ENCODE data around the gene LRCH3. TPM values are rescaled to one million over a fixed set of nuclear protein-coding genes. Genes with fewer than 3 reads are reported as not detected.

LRCH3 gene
- total and polyA plus RNA-seq, 3 donors from 2014 or later = 43.4 to 173 (median 80.2) TPM

DNA sequence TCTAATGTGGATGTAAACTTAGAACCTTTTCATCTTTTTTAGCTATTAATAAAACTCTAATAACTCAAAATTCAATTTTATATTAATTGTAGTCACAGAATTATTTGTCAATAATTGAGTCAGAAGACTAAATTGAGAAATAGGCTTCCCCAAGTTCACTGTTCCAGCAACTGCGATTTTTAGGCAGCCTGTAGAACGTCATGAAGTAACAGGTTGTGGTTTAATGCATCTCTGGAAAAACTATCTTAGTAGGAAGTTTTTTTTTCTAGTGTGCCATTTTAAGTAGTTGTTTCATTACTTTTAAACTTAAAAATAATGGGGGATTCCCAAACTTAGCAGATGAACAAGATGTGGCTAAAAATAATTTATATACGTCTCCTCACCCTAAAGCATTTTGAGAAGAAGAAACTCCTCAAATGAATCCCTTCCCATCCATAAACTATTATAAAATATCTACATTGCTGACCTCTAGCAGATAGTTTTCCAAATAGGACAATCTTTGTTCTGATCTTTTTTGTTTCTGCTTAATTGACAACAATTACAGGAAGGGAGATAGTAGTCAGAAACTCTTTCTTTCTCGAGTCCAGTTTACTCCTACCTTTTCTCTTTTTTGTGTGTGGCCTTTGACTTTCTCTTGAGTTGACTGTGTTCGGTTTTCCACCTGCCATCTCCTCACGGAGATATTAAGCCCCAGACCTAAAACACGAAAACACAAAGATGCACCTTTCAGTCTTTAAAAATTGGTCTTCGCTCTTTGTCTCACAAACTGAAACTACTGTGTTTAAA is 43.1 kb downstream of the LRCH3 start:
- Histone ChIP-seq H3K4me3 (no peak overlapping the region), H3K27ac (no peak overlapping the region), H3K27me3 (no peaks in the 10 kb centered on the region), H3K36me3 (ENCODE audit: low read depth, missing control alignments) (no peaks in the 10 kb centered on the region), H3K9me3 (no peaks in the 10 kb centered on the region), H3K4me1 (no peaks in the 10 kb centered on the region)
- 92 to 94% methylated on average over 8 of the region's 8 CpGs for WGBS, 2 donors
- intact Hi-C loops (cut with DNase I; ENCODE audit: low total_unique reads) = no loop called here
- no peak for TF ChIP-seq POLR2A (IDR thresholded peaks at IDR 0.05)
- TF ChIP-seq, protein P1, sequence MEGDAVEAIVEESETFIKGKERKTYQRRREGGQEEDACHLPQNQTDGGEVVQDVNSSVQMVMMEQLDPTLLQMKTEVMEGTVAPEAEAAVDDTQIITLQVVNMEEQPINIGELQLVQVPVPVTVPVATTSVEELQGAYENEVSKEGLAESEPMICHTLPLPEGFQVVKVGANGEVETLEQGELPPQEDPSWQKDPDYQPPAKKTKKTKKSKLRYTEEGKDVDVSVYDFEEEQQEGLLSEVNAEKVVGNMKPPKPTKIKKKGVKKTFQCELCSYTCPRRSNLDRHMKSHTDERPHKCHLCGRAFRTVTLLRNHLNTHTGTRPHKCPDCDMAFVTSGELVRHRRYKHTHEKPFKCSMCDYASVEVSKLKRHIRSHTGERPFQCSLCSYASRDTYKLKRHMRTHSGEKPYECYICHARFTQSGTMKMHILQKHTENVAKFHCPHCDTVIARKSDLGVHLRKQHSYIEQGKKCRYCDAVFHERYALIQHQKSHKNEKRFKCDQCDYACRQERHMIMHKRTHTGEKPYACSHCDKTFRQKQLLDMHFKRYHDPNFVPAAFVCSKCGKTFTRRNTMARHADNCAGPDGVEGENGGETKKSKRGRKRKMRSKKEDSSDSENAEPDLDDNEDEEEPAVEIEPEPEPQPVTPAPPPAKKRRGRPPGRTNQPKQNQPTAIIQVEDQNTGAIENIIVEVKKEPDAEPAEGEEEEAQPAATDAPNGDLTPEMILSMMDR (IDR thresholded peaks at IDR 0.05) = no peak
- DNase-seq = no peak

DNA sequence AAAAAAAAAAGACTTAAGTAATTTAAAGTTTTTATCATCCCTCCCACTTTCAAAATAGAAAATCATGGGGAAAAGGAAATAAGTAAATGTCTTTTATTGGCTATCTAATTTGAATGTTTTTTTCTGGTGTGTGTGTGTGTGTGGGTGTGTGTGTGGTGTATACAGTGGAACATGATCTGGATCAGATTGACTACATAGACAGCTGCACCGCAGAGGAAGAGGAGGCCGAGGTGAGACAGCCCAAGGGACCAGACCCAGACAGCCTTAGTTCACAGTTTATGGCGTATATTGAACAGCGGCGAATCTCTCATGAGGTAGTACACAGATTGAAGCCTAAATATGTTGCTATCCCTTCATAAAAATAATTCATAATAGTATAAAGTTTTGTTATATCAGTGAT is 44.5 kb downstream of the LRCH3 start:
- TF ChIP-seq, protein P1 (IDR thresholded peaks at IDR 0.05) = no peak
- no peak for TF ChIP-seq POLR2A (IDR thresholded peaks at IDR 0.05)
- Histone ChIP-seq H3K36me3 (ENCODE audit: low read depth, missing control alignments) (no peaks in the 10 kb centered on the region), H3K27ac (no peak overlapping the region), H3K4me3 (no peak overlapping the region), H3K4me1 (no peaks in the 10 kb centered on the region), H3K27me3 (no peaks in the 10 kb centered on the region), H3K9me3 (no peaks in the 10 kb centered on the region)
- intact Hi-C loops (cut with DNase I; ENCODE audit: low total_unique reads) = no loop called here
- WGBS, 2 donors = 94 to 97% methylated on average over 5 of the region's 5 CpGs
- no peak for DNase-seq

DNA sequence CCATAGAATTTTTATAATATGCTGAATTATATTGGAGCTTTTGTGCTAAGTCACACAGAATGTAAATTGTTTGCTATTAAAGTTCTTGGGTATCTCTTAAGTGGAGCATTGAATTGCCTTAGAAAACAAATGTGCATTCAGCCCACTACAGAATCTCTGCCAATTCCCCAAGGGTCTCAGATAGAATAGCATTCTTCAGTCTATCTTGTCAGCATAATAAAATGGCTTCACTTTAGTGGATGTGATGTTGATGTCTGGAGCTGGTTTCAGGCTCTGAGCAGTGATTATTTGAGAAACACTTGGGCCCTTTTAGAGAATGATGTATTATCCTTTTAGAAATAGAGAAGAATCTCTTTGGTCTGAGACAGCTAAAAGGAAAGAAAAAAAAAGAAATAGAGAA is 45.2 kb downstream of the LRCH3 start:
- Histone ChIP-seq H3K4me1 (no peaks in the 10 kb centered on the region), H3K4me3 (no peak overlapping the region), H3K27me3 (no peaks in the 10 kb centered on the region), H3K27ac (no peak overlapping the region), H3K9me3 (no peaks in the 10 kb centered on the region), H3K36me3 (ENCODE audit: low read depth, missing control alignments) (no peaks in the 10 kb centered on the region)
- TF ChIP-seq, protein P1 (IDR thresholded peaks at IDR 0.05) = no peak
- TF ChIP-seq POLR2A (IDR thresholded peaks at IDR 0.05) = no peak
- DNase-seq = no peak
- intact Hi-C loops (cut with DNase I; ENCODE audit: low total_unique reads) = no loop called here

DNA sequence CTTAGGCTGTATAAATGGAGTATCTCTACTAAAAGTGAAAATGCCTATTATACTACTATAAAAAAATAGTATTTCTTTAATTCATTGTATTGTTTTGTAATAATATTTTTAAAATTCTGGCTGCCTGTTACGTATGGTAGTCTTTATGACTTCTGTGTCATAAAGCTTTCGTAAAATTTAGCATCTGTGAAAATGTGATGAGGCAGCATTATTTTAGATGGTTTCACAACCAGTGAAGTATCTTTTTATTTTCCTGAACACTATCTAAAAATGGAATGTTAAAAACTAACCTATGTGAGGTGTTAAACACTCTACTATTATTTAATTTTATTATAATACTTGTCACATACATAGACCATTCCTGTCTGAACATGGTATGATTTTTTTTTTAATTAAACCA is 46.2 kb downstream of the LRCH3 start:
- DNase-seq = no peak
- no peak overlapping the region for H3K4me3 ChIP-seq
- TF ChIP-seq POLR2A (IDR thresholded peaks at IDR 0.05) = no peak
- TF ChIP-seq, protein P1 (IDR thresholded peaks at IDR 0.05) = no peak
- no peaks in the 10 kb centered on the region for H3K9me3 ChIP-seq
- no peaks in the 10 kb centered on the region for H3K27me3 ChIP-seq
- H3K27ac ChIP-seq = no peak overlapping the region
- WGBS, 2 donors = 95 to 99% methylated on average over 2 of the region's 2 CpGs
- no peaks in the 10 kb centered on the region for H3K4me1 ChIP-seq
- intact Hi-C loops (cut with DNase I; ENCODE audit: low total_unique reads) = no loop called here
- H3K36me3 ChIP-seq (ENCODE audit: low read depth, missing control alignments) = no peaks in the 10 kb centered on the region

DNA sequence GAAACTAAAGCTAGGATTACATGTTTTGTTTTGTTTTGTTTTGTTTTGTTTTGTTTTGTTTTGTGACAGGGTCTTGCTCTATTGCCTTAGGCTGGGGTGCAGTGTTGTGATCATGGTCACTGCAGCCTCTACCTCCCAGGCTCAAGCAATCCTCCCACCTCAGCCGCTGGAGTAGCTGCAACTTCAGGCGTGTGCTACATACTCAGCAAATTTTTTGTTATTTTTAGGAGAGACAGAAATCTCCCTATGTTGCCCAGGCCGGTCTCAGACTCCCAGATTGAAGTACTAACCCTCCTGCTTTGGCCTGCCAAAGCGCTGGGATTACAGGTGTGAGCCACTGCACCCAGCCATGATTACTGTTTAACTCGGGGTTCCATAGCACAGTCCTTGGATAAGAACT is 50.7 kb downstream of the LRCH3 start:
- Histone ChIP-seq H3K9me3 (no peaks in the 10 kb centered on the region), H3K27ac (no peak overlapping the region), H3K36me3 (ENCODE audit: low read depth, missing control alignments) (no peaks in the 10 kb centered on the region), H3K27me3 (no peaks in the 10 kb centered on the region), H3K4me3 (no peak overlapping the region), H3K4me1 (no peaks in the 10 kb centered on the region)
- DNase-seq = no peak
- 84 to 88% methylated on average over 5 of the region's 5 CpGs for WGBS, 2 donors
- intact Hi-C loops (cut with DNase I; ENCODE audit: low total_unique reads) = no loop called here
- TF ChIP-seq, protein P1 (IDR thresholded peaks at IDR 0.05) = no peak
- TF ChIP-seq POLR2A (IDR thresholded peaks at IDR 0.05) = no peak

Measured in testis (tissue), 3 donors.